NK-92 (cell line): Measurements from ENCODE around the gene RPL37A.

ENCODE experiments used
- DNase-seq: peaks from one replicate; lab custom pipeline; 2025; ENCODE audit not compliant: unreplicated experiment; lab: John Stamatoyannopoulos, UW

The RPL37A gene

GRCh38 chr2:216486708-216487107 lies 11.9 kb upstream of the RPL37A start:
- DNase-seq, result no peak

GRCh38 chr2:216490061-216490460 lies 8.6 kb upstream of the RPL37A start:
- DNase-seq, result no peak

GRCh38 chr2:216491793-216492596 lies 6.6 kb upstream of the RPL37A start:
- no peak for DNase-seq

- DNase-seq, result no peak
These were observed 5.9 kb upstream of the RPL37A start for GRCh38 chr2:216492597-216493333.

- DNase-seq, result no peak
These were observed 5.3 kb upstream of the RPL37A start for GRCh38 chr2:216493334-216493685.

GRCh38 chr2:216495656-216496055 lies 3.0 kb upstream of the RPL37A start:
- no peak for DNase-seq

- DNase-seq, result no peak
These were observed 1.1 kb upstream of the RPL37A start for GRCh38 chr2:216497382-216498069.

GRCh38 chr2:216498070-216498378 lies 620 bp upstream of the RPL37A start:
- no peak for DNase-seq

GRCh38 chr2:216499641-216500218 lies 1.1 kb downstream of the RPL37A start:
- DNase-seq, result no peak

- no peak for DNase-seq
These were observed 1.9 kb downstream of the RPL37A start for GRCh38 chr2:216500572-216500971.

- DNase-seq, result no peak
These were observed 3.2 kb downstream of the RPL37A start for GRCh38 chr2:216501854-216502253.

- no peak for DNase-seq
These were observed 3.9 kb downstream of the RPL37A start for GRCh38 chr2:216502381-216503158.

- DNase-seq, result no peak
These were observed 4.5 kb downstream of the RPL37A start for GRCh38 chr2:216503159-216503629.

- DNase-seq, result no peak
These were observed 5.2 kb downstream of the RPL37A start for GRCh38 chr2:216503697-216504375.

GRCh38 chr2:216504376-216504762 lies 5.7 kb downstream of the RPL37A start:
- no peak for DNase-seq

- no peak for DNase-seq
These were observed 6.8 kb downstream of the RPL37A start for GRCh38 chr2:216505133-216506106.

- no peak for DNase-seq
These were observed 8.8 kb downstream of the RPL37A start for GRCh38 chr2:216507220-216508160.

- DNase-seq, result no peak
These were observed 9.6 kb downstream of the RPL37A start for GRCh38 chr2:216508229-216508628.
